Measurements from ENCODE around the gene SERPINB2.

GRCh38 chr18:63869374-63869773, 18.1 kb upstream of the SERPINB2 start:
- no peak for TF ChIP-seq CTCF (IDR thresholded peaks at IDR 0.05)
- no peak for TF ChIP-seq POLR2A (IDR thresholded peaks at IDR 0.05)

Measured in lower leg skin (tissue), 3 donors.